K562 (cell line): ENCODE data around the gene PRKX. TPM values are rescaled to one million over a fixed set of nuclear protein-coding genes. Genes with fewer than 3 reads are reported as not detected.
A peak's percentile ranks its signal among the peaks of the same experiment; 100 is the strongest.

ENCODE experiments used
- ATAC-seq: fragments of 200-7000 bp; cut with Tn5 transposase; 3 replicates; pipeline ENCODE4 v1.9.1; 2020; ENCODE audit warnings: moderate library complexity
- BruUV-seq: library from RNA; stranded (reverse); fragments of 400-500 nt; replicated peaks from 2 replicates; lab custom pipeline; 2021; lab: Mats Ljungman, UMichigan
- CTCF ChIA-PET: fragments of 300-600 bp; formaldehyde crosslinking; extraction: SDS; loops from one replicate; lab custom pipeline; 2021; ENCODE audit warnings: low intra/inter-chr PET ratio; lab: Yijun Ruan, JAX
- POLR2A ChIA-PET: fragments of 300-600, 350-650 bp; sonication (Branson Sonifier 250); formaldehyde crosslinking; extraction: SDS; loops from one replicate; lab custom pipeline; 2021; ENCODE audit warnings: antibody characterized with exemption, inconsistent platforms; lab: Yijun Ruan, JAX
- DNase-seq, 4 experiments: peaks; one replicate each; pipeline versions ENCODE4 v3.0.0 to v3.0.0-alpha.2; 2011 to 2018; ENCODE audit warnings: low spot score in 3 of 4, mixed read lengths in 3 of 4; ENCODE audit errors: extremely low read depth in 1 of 4
- FAIRE-seq: peaks from 2 replicates; lab custom pipeline; 2011; peaks lifted over from hg19 to GRCh38; lab: Jason Lieb, UNC
- H2AFZ ChIP-seq: 2 replicates; pipeline ENCODE4 v1.6.0; 2011; ENCODE audit warnings: low read depth, low read length, control low read depth, inconsistent platforms
- H3K27ac ChIP-seq: fragments of 200-600 bp; 3 replicates; pipeline ENCODE4 v1.8.0; 2011; ENCODE audit warnings: low read depth, mild to moderate bottlenecking, control low read depth, inconsistent platforms, low read length, moderate library complexity, mixed read lengths; ENCODE audit errors: extremely low read depth
- H3K27me3 ChIP-seq, 2 experiments: fragments of 300-600 bp in 1 of 2; 2 replicates in 1 of 2; 3 replicates in 1 of 2; pipeline versions ENCODE4 v1.6.0 to v1.8.0; 2011; ENCODE audit warnings: inconsistent platforms in 2 of 2, low read length in 2 of 2, mild to moderate bottlenecking in 1 of 2, mixed read lengths in 1 of 2, moderate library complexity in 1 of 2; ENCODE audit not compliant: control insufficient read depth in 2 of 2, insufficient read depth in 2 of 2
- H3K36me3 ChIP-seq: fragments of 300-600 bp; 3 replicates; pipeline ENCODE4 v1.8.0; 2011; ENCODE audit warnings: mild to moderate bottlenecking, low read length, inconsistent platforms; ENCODE audit not compliant: control insufficient read depth, insufficient read depth
- H3K4me1 ChIP-seq, 2 experiments: fragments of 200-600 bp in 1 of 2; replicated peaks in 1 of 2; 2 replicates in 1 of 2; 3 replicates in 1 of 2; pipeline versions ENCODE4 v1.5.1 to v1.8.0; 2011; ENCODE audit warnings: inconsistent platforms in 2 of 2, low read length in 2 of 2, mild to moderate bottlenecking in 1 of 2, mixed read lengths in 1 of 2, moderate library complexity in 1 of 2; ENCODE audit not compliant: control insufficient read depth in 2 of 2, insufficient read depth in 2 of 2
- H3K4me2 ChIP-seq: 2 replicates; pipeline ENCODE4 v1.6.1; 2011; ENCODE audit warnings: low read length, control low read depth, inconsistent platforms, mixed read lengths; ENCODE audit not compliant: insufficient read depth
- H3K4me3 ChIP-seq: fragments of 200-600 bp; sonication (generic), shearing (Covaris generic); 2 replicates; pipeline ENCODE4 v1.5.1; 2016; ENCODE audit warnings: control low read depth, inconsistent platforms
- H3K79me2 ChIP-seq: fragments of 200-600 bp; 3 replicates; pipeline ENCODE4 v1.8.0; 2011; ENCODE audit warnings: low read length, inconsistent platforms; ENCODE audit not compliant: control insufficient read depth, insufficient read depth
- H3K9ac ChIP-seq, 2 experiments: 2 replicates each; pipeline versions ENCODE4 v1.6.0 to v1.6.1; 2011; ENCODE audit warnings: low read depth in 2 of 2, low read length in 2 of 2, control low read depth in 1 of 2, inconsistent platforms in 1 of 2, mild to moderate bottlenecking in 1 of 2, mixed read lengths in 1 of 2; ENCODE audit not compliant: insufficient read depth in 1 of 2
- H3K9me1 ChIP-seq: one replicate; pipeline ENCODE4 v1.6.0; 2011; ENCODE audit warnings: inconsistent platforms, mild to moderate bottlenecking, low read length, moderate library complexity; ENCODE audit not compliant: control insufficient read depth, insufficient read depth
- H3K9me3 ChIP-seq: replicated peaks from 2 replicates; pipeline ENCODE4 v1.5.1; 2011; ENCODE audit warnings: low read depth, low read length, inconsistent platforms; ENCODE audit not compliant: control insufficient read depth, insufficient read depth
- H4K20me1 ChIP-seq: replicated peaks from 2 replicates; pipeline ENCODE4 v1.6.1; 2011; ENCODE audit warnings: low read length, inconsistent platforms, mixed read lengths; ENCODE audit not compliant: control insufficient read depth, insufficient read depth
- ARHGAP35 ChIP-seq: fragments of 450-650 bp; IDR thresholded peaks from 2 replicates; pipeline ENCODE4 v1.6.1; 2018; ENCODE audit not compliant: partially characterized antibody
- ELF4 ChIP-seq: fragments of 450-650 bp; formaldehyde crosslinking; IDR thresholded peaks from 2 replicates; pipeline ENCODE4 v1.4.0; 2022; ENCODE audit warnings: missing genetic modification characterization
- KLF10 ChIP-seq: fragments of 250-450 bp; sonication (Bioruptor Pico); IDR thresholded peaks from 2 replicates; pipeline ENCODE4 v1.6.1; 2021; ENCODE audit warnings: matching md5 sums
- NCOA4 ChIP-seq: fragments of 450-650 bp; IDR thresholded peaks from 2 replicates; pipeline ENCODE4 v1.6.1; 2018; ENCODE audit warnings: mild to moderate bottlenecking; ENCODE audit not compliant: partially characterized antibody
- PHB ChIP-seq: fragments of 250-450 bp; sonication (Bioruptor Pico); IDR thresholded peaks from 2 replicates; pipeline ENCODE4 v1.5.0; 2021
- SMARCA4 ChIP-seq: fragments of 450-650 bp; IDR thresholded peaks from 2 replicates; pipeline ENCODE4 v1.6.1; 2016
- TGIF2 ChIP-seq: sonication (generic); formaldehyde crosslinking; IDR thresholded peaks from 2 replicates; pipeline ENCODE4 v1.8.1; 2022; ENCODE audit warnings: mild to moderate bottlenecking, missing genetic modification reagents, moderate library complexity
- U2AF1 ChIP-seq: fragments of 200-400 bp; formaldehyde crosslinking; optimal IDR thresholded peaks from 2 replicates; pipeline ENCODE3; 2017; ENCODE audit warnings: mild to moderate bottlenecking, low read depth, low read length, moderate library complexity
- ZKSCAN1 ChIP-seq: fragments of 150-350 bp; IDR thresholded peaks from 2 replicates; pipeline ENCODE4 v1.6.1; 2016; ENCODE audit warnings: low read depth, low read length
- ZNF239 ChIP-seq: fragments of 250-450 bp; sonication (Bioruptor Pico); IDR thresholded peaks from 2 replicates; pipeline ENCODE4 v1.4.0; 2020; ENCODE audit warnings: mild to moderate bottlenecking
- WGBS: fragments of 100-300 bp; shearing (Covaris generic); methylation state at CpG from one replicate; pipeline ENCODE4 v1.1.6; 2016; ENCODE audit warnings: low coverage, mixed read lengths; ENCODE audit not compliant: insufficient coverage; ENCODE audit errors: missing lambda C conversion rate; 5-methylcytosine and 5-hydroxymethylcytosine counted together
- in situ Hi-C: fragments of 300-500 bp; cut with MboI; formaldehyde crosslinking; loops from 4 replicates; pipeline ENCODE4 v1.15.0; 2018; ENCODE audit warnings: inconsistent platforms, mixed read lengths
- intact Hi-C: fragments of 100-400 bp; cut with micrococcal nuclease; formaldehyde crosslinking; loops from 2 replicates; pipeline ENCODE4 v1.14.2; 2022
- polyA plus RNA-seq, 8 experiments: library from polyadenylated mRNA; depleted of rRNA in 4 of 8; stranded (reverse) in 5 of 8; unstranded in 3 of 8; fragments of >200 nt; fragmentation: Nextera tagmentation in 2 of 8; fragmentation: Illumina TruSeq in 1 of 8; extraction: Ambion mirVana in 2 of 8; extraction: Trizol in 1 of 8; gene quantifications; 2 replicates each; pipeline versions ENCODE4 v1.2.1 to v1.2.3, GENCODE V29; 2011 to 2014; ENCODE audit warnings: inconsistent platforms in 1 of 8, missing spikeins in 1 of 8
- total RNA-seq, 7 experiments: library from RNA; depleted of rRNA in 6 of 7; stranded (reverse); fragments of >200 nt in 6 of 7; fragmentation: Illumina TruSeq in 2 of 7; extraction: Trizol in 2 of 7; gene quantifications; 2 replicates each; pipeline versions ENCODE4 v1.2.1 to v1.2.3, GENCODE V29; 2011 to 2021; ENCODE audit warnings: low replicate concordance in 1 of 7
- TF ChIP-seq, protein P1 (sequence below): sonication (generic); formaldehyde crosslinking; IDR thresholded peaks from 2 replicates; pipeline ENCODE4 v1.8.0; 2022; ENCODE audit warnings: mild to moderate bottlenecking, low read depth, missing genetic modification reagents
- TF ChIP-seq, protein P2 (sequence below): sonication (generic); formaldehyde crosslinking; IDR thresholded peaks from 2 replicates; pipeline ENCODE4 v1.8.1; 2023; ENCODE audit warnings: mild to moderate bottlenecking, missing genetic modification reagents
- TF ChIP-seq, protein P3 (sequence below): sonication (generic); formaldehyde crosslinking; IDR thresholded peaks from 2 replicates; pipeline ENCODE4 v1.8.0; 2022; ENCODE audit warnings: missing genetic modification reagents, mild to moderate bottlenecking, moderate library complexity, borderline replicate concordance
- TF ChIP-seq, protein P4 (sequence below): fragments of 250-450 bp; sonication (Bioruptor Pico); IDR thresholded peaks from 2 replicates; pipeline ENCODE4 v1.8.0; 2021; ENCODE audit warnings: borderline replicate concordance, mild to moderate bottlenecking, moderate library complexity; ENCODE audit not compliant: poor library complexity, severe bottlenecking
- TF ChIP-seq, protein P5 (sequence below), 3 experiments: fragments of 200-800 bp in 1 of 3; sonication (Bioruptor generic) in 1 of 3; sonication (generic) in 1 of 3; formaldehyde crosslinking in 1 of 3; IDR thresholded peaks; 2 replicates each; pipeline versions ENCODE4 v1.6.1 to v1.8.0; 2016 to 2022; ENCODE audit warnings: mild to moderate bottlenecking in 2 of 3, missing compliant biosample characterization in 2 of 3, missing genetic modification characterization in 2 of 3, missing genetic modification reagents in 1 of 3

Gene PRKX
- total and polyA plus RNA-seq, 9 of the 15 experiments (the other 6 are each of a cell fraction or from before 2014, with no cell fraction given): 3.3 to 29.4 (median 23.7) TPM

DNA sequence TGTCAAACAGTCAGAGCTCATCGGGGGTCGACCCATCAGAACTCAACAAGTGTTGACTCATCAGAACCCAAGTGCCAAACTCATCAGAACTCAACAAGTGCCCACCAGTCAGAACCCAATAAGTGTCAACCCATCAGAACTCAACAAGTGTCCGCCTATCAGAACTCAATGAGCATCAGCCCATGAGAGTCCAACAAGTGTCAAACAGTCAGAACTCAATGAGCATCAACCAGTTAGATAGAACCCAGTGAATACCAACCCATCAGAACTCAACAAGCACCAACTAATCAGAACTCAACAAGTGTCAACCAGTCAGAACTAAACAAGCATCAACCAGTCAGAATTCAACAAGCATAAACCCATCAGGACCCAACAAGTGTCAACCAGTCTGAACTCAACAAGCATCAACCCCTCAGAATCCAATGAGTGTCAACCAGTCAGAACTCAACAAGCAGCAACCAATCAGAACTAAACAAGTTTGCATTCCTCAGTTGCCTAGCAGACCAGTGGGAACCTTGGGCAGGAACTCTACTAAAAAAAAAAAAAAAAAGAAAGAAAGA lies 115.3 kb downstream of the PRKX start (continued):
- no peak for TF ChIP-seq ZNF239

DNA sequence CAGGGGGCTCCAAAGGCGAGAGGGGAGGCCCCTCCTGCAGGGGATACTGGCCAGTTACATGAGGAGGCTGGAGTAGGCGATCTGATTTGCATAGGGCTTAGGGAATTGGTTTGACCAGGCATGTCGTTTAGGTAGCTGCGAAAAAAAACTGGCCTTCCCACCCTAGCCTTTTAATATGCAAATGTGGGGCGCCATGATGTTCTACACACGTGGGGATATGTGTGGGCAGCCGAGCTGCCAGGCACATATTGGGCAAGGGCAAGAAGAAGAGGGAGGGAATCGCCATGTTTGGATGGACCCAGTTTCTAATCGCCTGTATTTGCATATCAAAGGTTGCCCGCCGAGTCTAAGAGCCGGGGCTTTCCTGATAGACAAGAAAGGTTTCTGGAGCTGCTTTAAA lies 121.3 kb downstream of the PRKX start:
- no peaks in the 10 kb centered on the region for H3K9me1 ChIP-seq
- no peaks in the 10 kb centered on the region for H3K27me3 ChIP-seq
- DNase-seq (peak in 1 of 4 experiments; percentile 6), ATAC-seq (peak; percentile 59), FAIRE-seq (no peak)
- no peaks in the 10 kb centered on the region for H3K9me3 ChIP-seq
- POLR2A ChIA-PET: no interaction called here
- H3K36me3 ChIP-seq: no peaks in the 10 kb centered on the region
- no peak overlapping the region for H3K4me3 ChIP-seq
- no peaks in the 10 kb centered on the region for H3K4me1 ChIP-seq
- no peak overlapping the region for H3K27ac ChIP-seq
- no peaks in the 10 kb centered on the region for H4K20me1 ChIP-seq
- BruUV-seq: no TSS peak
- TF ChIP-seq U2AF1 (no peak), ELF4 (CRISPR knock-in tag) (no peak), SMARCA4 (no peak), NCOA4 (no peak), ARHGAP35 (no peak), ZKSCAN1 (no peak), KLF10 (no peak), PHB (no peak), TGIF2 (no peak)
- TF ChIP-seq, protein P1, sequence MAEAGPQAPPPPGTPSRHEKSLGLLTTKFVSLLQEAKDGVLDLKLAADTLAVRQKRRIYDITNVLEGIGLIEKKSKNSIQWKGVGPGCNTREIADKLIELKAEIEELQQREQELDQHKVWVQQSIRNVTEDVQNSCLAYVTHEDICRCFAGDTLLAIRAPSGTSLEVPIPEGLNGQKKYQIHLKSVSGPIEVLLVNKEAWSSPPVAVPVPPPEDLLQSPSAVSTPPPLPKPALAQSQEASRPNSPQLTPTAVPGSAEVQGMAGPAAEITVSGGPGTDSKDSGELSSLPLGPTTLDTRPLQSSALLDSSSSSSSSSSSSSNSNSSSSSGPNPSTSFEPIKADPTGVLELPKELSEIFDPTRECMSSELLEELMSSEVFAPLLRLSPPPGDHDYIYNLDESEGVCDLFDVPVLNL (CRISPR knock-in tag): no peak
- TF ChIP-seq, protein P2, sequence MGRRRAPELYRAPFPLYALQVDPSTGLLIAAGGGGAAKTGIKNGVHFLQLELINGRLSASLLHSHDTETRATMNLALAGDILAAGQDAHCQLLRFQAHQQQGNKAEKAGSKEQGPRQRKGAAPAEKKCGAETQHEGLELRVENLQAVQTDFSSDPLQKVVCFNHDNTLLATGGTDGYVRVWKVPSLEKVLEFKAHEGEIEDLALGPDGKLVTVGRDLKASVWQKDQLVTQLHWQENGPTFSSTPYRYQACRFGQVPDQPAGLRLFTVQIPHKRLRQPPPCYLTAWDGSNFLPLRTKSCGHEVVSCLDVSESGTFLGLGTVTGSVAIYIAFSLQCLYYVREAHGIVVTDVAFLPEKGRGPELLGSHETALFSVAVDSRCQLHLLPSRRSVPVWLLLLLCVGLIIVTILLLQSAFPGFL (CRISPR knock-in tag): no peak
- TF ChIP-seq, protein P3, sequence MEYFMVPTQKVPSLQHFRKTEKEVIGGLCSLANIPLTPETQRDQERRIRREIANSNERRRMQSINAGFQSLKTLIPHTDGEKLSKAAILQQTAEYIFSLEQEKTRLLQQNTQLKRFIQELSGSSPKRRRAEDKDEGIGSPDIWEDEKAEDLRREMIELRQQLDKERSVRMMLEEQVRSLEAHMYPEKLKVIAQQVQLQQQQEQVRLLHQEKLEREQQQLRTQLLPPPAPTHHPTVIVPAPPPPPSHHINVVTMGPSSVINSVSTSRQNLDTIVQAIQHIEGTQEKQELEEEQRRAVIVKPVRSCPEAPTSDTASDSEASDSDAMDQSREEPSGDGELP (CRISPR knock-in tag): no peak
- TF ChIP-seq, protein P4, sequence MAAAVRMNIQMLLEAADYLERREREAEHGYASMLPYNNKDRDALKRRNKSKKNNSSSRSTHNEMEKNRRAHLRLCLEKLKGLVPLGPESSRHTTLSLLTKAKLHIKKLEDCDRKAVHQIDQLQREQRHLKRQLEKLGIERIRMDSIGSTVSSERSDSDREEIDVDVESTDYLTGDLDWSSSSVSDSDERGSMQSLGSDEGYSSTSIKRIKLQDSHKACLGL (CRISPR knock-in tag): no peak
- TF ChIP-seq, protein P5, sequence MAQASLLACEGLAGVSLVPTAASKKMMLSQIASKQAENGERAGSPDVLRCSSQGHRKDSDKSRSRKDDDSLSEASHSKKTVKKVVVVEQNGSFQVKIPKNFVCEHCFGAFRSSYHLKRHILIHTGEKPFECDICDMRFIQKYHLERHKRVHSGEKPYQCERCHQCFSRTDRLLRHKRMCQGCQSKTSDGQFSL (CRISPR knock-in tag; IDR thresholded peaks at IDR 0.05): no peak
- TF ChIP-seq, protein P5 (tag; IDR thresholded peaks at IDR 0.05): no peak
- in situ Hi-C loops (no loop called here), intact Hi-C loops (no loop called here)
- peak overlapping the region; percentile 74; the same call in 1 of the 2 replicates for H2AFZ ChIP-seq
- no peak overlapping the region for H3K4me2 ChIP-seq
- 9% methylated on average over 7 of the region's 12 CpGs for WGBS
- H3K9ac ChIP-seq: no peak overlapping the region
- no peaks in the 10 kb centered on the region for H3K79me2 ChIP-seq
- CTCF ChIA-PET: no interaction called here
